T-helper 9 cell (primary cell): ENCODE measurements around the gene DUSP22.

Source experiments
- DNase-seq: peaks from one replicate; pipeline ENCODE4 v3.0.0-alpha.2; 2020

The DUSP22 gene

DNA sequence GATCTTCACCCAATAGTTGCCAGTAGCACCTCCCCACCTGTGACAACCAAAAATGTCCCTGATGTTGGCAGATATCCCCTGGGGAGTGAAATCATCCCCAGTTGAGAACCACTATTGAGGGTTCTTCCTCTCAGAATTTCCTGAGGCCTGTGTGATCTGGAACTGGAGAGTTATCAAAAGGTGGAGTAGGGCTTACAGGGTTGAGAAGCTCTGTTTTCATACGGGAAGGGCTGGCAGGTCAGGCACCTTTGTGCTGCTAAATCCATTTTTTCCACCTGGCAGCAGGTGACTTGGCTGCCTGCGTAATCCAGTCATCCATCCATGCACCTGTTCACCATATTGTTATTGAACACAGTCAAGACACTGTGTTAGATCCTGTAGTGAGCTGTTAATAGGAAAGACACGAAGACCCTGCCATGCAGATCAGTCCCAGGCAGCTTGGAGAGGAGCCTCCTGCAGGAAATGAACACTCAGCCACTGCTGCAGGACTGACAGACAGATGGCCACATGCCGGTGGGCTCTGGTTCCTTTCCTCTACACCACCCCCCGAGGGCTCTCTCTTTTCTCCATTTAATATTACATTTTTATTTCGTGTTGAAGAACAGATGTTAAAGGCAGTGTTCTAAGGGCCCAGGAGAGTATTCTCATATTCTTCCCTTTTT, 5.4 kb downstream of the DUSP22 start:
- DNase-seq: no peak

DNA sequence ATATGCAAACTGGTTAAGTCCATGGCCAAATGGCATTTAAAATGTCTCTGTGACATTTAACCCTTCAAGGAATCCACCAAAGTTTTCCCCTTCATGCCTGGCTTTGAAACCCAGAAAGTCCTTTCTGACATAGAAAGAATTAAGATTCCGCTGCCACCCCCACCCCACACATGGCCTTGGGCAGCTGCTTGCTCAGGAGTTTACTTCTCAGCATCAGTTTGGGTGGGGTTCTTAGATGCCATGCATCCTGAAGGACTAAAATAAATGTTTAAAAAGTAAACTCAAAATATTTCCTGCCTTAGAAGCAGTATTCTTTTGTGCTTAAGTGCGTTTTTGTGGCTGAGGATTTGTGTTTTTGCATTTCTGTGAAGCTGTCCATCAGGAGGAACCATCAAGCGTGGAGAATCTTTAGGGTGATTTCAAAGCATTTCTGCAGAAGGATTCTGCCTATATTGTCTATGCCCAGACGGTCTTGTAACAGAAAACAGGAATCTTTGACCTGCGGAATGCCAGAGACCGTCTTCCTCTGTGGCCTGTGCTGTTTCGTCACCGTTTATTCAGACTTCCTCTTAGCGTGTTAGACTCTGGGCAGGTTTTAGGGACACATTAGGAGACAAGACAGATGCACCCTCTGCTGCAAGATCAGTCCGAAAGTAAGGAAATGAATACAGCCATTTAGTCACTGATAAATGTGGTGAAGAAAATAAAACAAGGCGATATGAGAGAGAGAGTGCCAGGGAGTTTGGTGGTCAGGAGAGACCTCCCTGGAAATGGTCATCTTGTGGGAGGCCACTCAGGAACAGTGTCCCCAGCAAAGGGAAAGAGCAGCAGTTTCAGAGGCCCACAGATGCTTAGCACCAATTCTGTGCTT, 6.2 kb downstream of the DUSP22 start:
- DNase-seq: no peak

DNA sequence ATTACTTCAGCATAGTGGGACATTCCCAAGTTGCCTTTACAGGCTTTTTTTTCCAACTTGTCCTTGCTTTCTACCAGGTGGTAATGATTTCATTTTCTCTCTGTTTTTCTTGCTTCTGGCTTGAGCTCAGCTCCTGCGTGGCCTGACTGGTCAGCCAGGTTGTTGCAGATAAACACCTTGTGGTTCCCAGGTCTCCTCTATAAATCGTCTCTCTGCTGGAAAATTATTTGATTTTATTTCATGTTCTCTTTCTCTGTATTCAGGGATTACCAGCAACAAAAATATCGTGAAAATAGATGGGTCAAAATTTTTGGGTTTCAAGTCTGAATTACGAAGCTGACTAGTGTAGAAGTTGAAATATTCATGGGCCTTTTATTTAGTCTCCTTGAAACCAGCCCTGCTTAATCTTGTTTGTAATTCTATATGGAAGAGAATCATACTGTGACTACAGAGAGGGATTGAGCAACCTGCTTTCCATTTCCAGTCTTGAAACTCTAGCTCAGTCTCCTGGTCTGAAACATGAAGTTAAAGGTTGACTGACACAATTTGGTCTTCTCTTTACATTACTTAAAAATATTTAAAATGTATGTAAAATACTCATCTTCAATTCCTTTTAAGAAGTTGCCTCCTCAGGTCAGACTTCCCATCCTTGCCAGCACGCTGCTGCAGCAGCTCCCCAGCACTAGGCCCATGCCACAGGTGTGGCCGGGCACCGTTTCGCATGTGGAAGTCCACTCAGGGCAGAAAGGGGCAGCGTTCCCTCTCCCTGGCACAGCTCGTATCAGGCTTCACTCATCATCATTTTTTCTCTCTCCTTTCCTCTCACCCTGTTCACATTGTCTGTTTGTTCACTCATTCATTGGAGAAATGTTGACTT, 7.1 kb downstream of the DUSP22 start:
- no peak for DNase-seq

DNA sequence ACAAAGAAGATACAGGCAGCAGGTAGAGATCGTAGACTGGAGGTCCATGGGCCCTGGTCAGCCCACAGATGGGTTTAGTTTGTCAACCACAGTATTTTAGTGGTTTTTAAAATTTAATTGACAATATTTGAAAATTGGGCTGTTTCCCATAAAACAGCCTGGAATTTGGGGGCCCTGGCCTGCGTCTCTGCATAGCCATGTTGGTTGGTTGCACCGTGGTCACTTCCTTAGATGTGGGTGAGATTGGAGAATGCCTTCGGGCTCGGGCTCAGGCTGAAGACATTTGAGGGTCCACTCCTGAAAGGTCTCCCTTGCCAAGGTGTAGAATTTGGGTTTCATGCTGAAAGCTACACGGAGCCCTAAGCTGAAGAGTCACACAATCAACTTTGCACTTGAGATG, 7.7 kb downstream of the DUSP22 start:
- no peak for DNase-seq

DNA sequence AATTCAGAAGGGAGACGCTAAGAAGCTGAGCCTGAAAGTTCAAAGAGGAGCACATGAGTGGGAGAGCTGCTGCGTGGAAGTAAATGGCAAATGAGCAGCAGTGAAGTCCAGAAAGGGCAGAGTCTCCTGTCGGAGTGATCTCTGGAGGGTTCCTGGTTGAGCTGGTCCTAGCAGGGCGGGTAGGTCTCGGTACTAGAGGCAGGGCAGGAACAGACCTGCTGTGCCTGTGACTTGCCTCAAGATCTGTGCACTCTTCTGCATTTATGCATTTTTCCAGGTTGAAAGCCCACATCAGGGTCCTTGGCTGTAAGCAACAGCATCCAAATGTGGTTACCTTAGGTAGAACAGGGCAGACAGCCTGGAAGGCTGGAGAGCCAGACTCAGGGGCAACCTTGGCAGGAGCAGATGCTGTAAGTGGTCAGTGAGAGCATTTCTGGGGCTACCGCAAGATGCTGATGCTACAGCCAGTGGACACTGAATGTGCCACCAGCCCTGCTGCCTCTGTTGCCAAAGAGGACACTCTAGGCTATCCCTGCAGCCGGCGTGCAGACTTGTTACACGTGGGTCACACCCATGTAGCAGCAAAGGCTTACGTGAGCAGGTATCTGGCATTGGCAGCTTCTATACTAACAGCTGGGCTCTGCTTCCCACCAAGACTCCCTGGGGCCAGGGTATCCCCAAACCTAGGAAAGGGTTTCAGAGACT, 8.4 kb downstream of the DUSP22 start:
- DNase-seq: no peak

DNA sequence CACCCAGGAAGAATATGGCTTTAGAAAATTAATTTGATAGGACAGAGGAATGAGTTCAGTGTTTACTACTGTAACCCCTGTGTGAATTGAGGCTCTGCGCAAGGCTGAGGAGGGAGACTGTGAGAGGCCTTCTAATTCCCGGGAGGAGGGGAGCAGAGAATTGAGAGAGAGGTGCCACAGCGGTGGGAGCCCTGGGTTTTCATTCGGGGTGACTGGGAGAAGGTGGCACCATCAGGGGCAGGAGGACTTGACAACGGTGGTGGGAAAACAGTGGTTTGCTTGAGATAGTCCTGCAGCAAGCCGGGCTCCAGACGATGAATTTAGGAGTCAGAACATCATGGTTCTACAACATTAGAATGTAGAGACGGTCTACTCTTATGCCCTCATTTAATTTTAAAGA, 9.2 kb downstream of the DUSP22 start:
- no peak for DNase-seq

DNA sequence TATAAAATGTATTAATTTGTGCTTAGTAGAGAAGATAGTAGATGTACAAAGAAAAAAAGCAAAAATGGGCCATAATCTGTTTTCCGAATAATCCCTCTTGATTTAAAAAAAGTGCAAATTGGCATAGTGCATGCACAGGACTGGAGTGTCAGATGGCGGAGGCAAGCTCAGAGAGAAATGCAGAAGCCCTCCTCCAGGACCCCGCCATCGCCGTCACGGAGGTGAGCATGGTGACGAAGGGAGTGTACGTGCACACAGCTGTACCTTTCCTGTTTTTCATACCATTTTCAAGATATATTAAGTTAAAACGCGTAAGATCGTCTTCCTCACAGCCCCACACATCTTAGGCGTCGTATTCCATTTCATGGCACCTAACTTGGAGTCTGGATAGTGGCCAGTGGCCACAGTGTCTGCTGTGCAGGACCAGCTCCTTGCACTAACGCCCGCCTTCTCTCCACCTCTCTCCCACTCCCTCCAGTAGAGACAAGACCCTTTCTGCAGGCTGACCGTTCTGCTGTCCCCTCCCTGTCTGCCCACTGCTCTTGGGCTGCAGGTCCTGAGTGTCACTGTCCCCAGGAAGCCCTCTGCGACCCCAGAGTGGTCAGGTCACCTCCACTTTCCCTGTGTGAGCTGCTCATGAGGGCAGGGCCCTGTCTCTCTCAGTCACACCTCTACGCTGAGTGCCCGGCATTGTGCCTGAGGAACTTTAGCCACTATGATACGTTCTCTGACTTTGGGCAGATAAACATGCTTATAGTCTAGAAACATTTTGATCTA, 9.8 kb downstream of the DUSP22 start:
- DNase-seq: no peak

DNA sequence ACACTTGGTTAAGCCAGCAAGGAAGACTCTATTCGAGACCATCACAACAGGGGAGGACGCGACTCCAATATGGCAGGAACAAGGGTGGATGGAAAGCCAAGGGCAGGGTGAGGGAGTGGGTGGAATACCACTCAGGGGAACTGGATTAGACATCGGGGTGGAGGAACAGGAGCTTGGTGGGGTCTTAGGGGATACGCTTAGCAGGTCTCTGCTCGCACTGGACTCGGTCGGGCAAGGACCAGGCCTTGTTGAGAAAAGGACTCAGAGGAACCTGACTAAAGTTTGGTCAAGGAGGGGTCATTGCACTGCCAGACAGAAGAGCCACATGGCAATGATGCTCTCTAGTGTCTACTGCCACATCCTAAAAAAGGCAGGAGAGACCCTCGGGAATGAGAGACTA, 10.5 kb downstream of the DUSP22 start:
- DNase-seq: no peak

DNA sequence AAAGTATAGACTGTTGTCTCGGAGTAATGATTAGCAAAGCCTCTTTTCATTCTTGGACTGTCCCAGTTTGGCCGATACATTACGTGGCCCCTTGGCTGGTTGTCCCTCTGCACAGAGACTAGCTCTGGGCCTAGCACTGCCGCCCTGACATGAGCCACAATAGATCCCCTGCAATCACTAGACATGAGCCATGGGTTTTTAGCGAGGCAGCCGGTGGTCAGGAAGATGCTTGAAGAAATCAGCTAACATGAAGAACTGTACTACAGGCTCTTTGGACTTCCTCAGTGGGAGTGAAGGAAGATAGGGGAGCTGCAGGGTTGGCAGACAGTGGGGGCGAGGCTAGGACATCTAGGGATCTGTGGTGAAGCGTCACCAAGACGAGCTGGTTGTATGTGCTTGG, 11.0 kb downstream of the DUSP22 start:
- no peak for DNase-seq

DNA sequence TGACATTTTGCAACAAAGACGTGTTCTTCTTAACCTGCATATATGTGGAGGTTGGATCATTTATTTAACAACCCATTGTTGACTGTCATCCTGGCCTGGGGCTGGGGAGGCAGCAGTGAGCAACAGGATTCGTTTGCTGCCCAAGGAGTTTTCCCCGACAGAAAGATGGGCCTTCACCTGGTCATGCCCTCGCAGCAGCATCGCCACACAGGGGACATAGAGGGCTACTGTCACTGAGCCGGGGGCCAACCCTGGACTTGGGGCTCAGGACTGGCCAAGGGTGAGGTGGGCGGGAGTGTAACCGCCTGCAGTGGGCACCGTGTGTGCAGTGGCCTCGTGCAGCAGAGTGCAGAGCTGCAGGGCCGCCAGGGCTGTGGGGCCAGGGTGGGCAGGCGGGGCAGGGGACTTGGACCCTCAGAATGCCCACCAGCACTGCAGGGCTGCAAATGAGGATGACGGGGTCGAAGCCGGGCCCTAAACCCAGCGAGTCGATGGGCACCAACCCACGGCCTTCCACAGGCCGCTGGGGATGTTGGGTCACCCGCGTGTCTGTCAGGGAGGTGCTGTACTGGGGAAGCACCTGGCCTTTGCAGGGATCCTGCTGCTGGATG, 11.8 kb downstream of the DUSP22 start:
- DNase-seq: no peak

DNA sequence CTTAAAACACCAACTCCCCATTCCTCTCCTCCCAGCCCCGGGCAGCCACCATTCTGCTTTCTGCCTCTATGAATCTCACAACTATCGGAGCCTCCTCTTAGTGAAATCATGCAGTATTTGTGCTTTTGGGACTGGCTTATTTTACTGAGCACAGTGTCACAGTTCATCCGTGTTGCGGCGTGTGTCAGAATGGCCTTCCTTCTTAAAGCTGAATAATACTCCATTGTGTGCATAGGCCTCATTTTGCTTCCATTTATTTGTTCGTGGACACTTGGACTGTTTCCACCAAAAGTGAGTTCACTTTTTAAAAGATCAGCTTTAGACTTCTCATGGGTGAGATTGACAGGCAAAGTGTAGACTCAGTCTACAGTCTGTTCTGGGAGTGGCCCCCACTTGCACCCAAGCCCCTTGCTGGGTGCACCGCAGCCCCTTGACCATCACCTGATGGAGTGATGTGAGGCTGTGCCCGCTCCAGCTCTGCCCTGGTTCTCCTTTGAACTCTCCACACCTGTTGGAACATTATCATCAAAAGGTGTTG, 12.6 kb downstream of the DUSP22 start:
- DNase-seq: no peak

DNA sequence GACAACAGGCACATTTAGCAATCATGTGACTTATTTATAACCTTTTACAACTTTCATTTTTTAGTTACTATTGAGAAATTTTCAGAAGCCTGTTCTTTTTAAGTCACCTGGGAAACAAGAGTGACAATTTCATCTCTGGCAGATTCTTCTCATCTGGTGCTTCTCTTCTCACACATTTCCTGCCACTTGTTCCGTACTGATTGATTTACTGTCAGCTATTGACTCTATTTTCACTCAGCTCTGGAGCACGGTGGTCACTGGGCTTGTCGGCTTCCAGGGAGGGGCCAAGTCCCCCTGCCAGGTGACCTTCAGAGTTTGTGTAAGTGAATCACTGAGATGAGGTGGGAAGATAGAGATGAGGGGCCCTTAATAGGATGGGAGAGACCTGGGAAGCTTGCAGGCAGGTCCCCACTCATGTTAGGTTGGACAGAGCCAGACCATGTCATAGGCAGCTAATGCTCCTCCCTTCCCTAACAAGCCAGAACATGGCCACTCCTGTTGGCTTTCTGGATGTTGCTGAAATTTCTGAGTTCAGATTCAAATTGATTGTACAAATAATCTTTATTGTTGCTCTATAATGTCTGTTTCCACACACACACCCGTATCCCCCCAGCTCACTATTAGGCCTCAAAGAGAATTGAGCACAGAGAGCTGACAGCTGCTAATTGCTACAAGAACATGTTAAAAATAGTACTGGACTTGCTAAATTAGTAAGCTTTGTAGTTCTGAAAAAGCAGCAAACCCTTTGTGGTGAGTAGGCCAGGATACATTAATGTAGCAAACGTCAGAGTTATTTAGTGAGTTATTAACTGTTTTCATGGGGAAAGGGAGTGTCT, 13.3 kb downstream of the DUSP22 start:
- DNase-seq: no peak

DNA sequence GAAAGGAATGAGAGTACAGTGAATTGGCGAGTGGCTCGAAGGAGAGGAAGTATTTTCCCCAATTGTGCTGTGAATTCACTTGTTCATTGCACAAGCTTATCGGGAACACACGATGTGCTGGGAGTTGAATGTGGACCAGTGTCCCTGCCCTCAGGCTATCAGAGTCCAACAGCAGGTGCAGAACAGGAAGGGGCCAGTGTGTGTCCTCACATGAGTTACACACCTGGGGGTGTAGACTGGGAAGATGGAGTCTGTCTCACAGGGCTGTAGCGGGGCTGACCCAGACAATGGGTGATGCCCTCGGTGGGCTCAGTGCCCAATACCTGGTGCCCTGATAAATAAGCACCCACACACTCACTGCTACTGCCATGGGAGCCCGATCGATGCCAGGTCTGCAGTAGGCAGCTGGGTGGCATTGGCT, 14.4 kb downstream of the DUSP22 start:
- DNase-seq: no peak

DNA sequence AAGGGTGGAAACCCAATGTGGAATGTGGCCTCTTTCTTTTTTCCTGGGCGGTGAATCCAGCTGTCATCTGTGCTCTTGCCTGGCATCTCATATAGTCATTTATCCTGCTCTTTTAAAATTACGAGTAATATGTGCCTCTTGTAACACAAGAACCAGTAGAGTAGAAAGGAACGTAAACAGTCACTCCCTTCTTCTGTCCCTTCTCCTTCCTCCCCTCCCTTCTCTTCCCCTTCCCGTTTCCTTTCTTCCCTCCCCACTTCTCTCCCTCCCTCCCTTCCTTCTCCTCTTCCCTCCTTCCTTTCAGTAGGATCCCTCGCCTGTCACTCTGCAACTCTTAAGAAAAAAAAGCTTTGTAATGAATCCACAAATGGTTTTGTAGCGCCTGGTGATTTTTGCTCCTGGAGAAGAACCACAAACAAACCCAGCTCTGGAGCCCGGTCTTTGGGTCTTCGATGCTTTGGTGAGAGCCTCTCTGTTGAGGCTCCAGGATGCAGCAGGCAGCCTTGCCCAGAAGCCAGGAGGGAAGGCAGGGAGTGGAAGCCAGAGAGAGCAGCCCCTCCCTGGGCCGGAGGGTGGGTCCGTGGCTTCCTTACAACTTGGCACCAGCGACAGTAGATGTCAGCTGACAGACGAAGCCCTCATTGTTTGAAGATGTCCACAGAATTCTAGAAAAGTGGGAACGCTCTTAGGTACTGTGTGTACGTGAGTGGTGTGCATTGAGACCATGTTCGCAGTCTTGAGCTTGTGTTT, 15.0 kb downstream of the DUSP22 start:
- DNase-seq: no peak

DNA sequence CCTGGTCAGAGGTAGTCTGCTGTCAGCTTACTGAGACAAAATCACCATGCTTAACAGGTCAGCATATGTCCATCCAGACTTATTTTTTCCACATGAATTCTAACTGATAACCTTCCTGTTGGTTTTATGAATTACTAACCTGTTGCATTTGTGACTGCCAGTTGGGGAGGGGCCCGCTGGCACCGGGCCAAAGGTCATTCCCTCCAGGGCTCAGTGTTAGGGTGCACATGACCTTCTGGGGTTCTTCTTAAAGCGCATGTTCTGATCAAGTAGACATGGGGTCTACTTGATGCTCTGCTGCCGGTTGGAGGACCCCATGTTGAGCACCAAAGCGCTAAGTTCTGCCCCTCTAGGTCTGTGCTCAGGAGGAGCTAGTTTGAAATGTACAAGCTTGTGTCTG, 15.6 kb downstream of the DUSP22 start:
- DNase-seq: no peak

DNA sequence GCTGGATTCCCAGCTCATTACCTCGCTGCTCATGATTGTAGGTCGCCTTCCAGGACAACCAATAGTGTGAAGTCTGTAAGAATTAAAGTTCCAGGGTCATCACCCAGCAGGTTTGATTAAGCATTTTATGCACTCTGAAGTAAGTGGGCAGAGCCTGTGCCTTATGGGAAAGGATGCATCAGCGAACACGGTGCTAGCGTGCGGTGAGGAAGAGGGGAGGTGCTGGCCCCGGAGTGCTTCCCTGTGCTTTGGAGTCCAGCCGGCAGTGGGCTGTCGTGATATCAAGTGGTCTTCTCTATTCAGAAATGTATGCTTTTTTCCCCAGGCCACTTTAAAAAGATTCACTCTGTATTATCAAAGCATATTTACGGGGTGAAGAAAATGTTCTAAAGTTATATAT, 16.0 kb downstream of the DUSP22 start:
- no peak for DNase-seq

DNA sequence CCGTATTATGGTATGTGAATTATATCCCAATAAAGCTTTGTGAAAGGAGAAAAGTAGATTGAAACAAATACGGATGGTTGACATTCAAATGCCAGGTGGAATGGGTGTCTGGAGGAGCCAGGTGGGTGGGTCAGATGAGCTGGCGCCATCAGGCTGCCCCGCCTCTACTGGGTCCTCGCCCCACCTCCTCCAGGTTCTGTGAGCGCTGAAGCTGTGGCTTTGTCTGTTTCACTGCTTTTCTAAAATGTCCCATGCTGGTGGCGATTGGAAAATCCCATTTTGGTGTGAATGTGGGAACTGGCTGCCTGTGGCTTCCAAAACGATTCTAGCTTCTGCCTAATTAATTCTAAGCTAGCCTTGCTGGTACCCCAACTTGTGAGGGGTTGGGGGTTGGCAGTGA, 16.5 kb downstream of the DUSP22 start:
- no peak for DNase-seq

DNA sequence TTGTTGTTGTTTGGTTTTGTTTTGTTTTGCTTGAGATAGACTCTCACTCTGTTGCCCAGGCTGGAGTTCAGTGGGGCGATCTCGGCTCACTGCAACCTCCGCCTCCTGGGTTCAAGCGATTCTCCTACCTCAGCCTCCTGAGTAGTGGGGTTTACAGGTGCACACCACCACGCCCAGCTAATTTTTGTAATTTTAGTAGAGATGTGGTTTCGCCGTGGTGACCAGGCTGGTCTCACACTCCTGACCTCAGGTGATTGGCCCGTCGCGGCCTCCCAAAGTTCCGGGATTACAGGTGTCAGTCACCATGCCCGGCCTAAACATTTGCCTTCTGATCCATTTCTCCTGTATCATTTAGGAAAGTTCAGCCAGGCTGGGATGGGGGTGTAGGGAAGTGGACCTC, 17.7 kb downstream of the DUSP22 start:
- no peak for DNase-seq

DNA sequence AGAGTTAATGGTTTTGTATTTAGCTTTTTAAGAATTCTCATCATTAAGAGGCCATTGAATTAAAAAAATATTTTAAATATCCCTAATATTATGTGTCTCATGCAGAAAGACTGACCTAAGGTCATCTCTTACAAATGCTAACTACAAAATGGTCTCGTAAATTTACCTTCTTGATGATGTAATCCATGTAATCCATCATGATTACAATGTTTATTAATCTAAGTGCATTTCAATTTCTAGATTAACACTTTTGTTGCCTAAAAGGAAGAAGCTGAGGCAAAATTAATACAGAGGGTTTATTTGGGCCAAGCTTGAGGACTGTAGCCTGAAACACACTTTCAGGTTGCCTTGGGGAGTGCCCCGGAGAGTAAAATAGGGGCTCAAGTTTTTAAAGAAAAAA, 18.4 kb downstream of the DUSP22 start:
- no peak for DNase-seq
